Hepatocyte (in vitro differentiated cells): Measurements from ENCODE around the gene TSPEAR. TPM values are rescaled to one million over a fixed set of nuclear protein-coding genes. Genes with fewer than 3 reads are reported as not detected.
A peak's percentile ranks its signal among the peaks of the same experiment; 100 is the strongest.
"Not testable (repeated sequence)": the region's sequence is repeated elsewhere in the genome, so short reads cannot be mapped to it uniquely, and the experiment has no call there.

ENCODE experiments used
- DNase-seq: peaks from one replicate; pipeline ENCODE4 v3.0.0-alpha.2; 2016; ENCODE audit warnings: low spot score
- H2AFZ ChIP-seq: fragments of 200-600 bp; sonication (generic); 2 replicates; pipeline ENCODE4 v1.6.0; 2016; ENCODE audit warnings: antibody characterized with exemption, mild to moderate bottlenecking
- H3K27ac ChIP-seq: fragments of 200-600 bp; sonication (generic); 2 replicates; pipeline ENCODE4 v1.5.1; 2016; ENCODE audit warnings: mild to moderate bottlenecking
- H3K27me3 ChIP-seq: fragments of 200-600 bp; sonication (generic); 2 replicates; pipeline ENCODE4 v1.6.1; 2016
- H3K36me3 ChIP-seq: fragments of 200-600 bp; sonication (generic); replicated peaks from 2 replicates; pipeline ENCODE4 v1.5.1; 2016; ENCODE audit warnings: low read depth; ENCODE audit not compliant: insufficient read depth
- H3K4me1 ChIP-seq: fragments of 200-600 bp; sonication (generic); 2 replicates; pipeline ENCODE4 v1.5.1; 2016; ENCODE audit warnings: mild to moderate bottlenecking, moderate library complexity; ENCODE audit not compliant: insufficient read depth
- H3K4me2 ChIP-seq: fragments of 200-600 bp; sonication (generic); 2 replicates; pipeline ENCODE4 v1.6.0; 2016
- H3K4me3 ChIP-seq: fragments of 200-600 bp; sonication (generic); 2 replicates; pipeline ENCODE4 v1.5.1; 2016; ENCODE audit warnings: mild to moderate bottlenecking
- H3K79me2 ChIP-seq: fragments of 200-600 bp; sonication (generic); 2 replicates; pipeline ENCODE4 v1.6.0; 2017; ENCODE audit warnings: mild to moderate bottlenecking
- H3K9me2 ChIP-seq: fragments of 200-600 bp; sonication (generic); replicated peaks from 2 replicates; pipeline ENCODE4 v1.6.0; 2017; ENCODE audit warnings: mild to moderate bottlenecking; ENCODE audit not compliant: insufficient read depth
- H3K9me3 ChIP-seq: fragments of 200-600 bp; sonication (generic); 2 replicates; pipeline ENCODE4 v1.5.1; 2016; ENCODE audit warnings: low read depth, mild to moderate bottlenecking
- H4K20me1 ChIP-seq: fragments of 200-600 bp; sonication (generic); 2 replicates; pipeline ENCODE4 v1.6.0; 2016; ENCODE audit warnings: mild to moderate bottlenecking; ENCODE audit not compliant: insufficient read depth, poor library complexity, severe bottlenecking
- EZH2 ChIP-seq: fragments of 200-600 bp; sonication (generic); IDR thresholded peaks from 2 replicates; pipeline ENCODE4 v1.6.1; 2016; ENCODE audit warnings: antibody characterized with exemption, mild to moderate bottlenecking, borderline replicate concordance
- EZH2phosphoT487 ChIP-seq: fragments of 200-600 bp; sonication (generic); IDR thresholded peaks from one replicate; pipeline ENCODE4 v1.6.1; 2018; ENCODE audit warnings: antibody characterized with exemption, mild to moderate bottlenecking, low read depth, moderate library complexity; ENCODE audit not compliant: unreplicated experiment, severe bottlenecking
- WGBS: methylation state at CpG from one replicate; pipeline ENCODE4 v1.1.6; 2016; ENCODE audit warnings: low lambda C conversion rate; ENCODE audit errors: missing lambda C conversion rate; 5-methylcytosine and 5-hydroxymethylcytosine counted together
- polyA plus RNA-seq: library from polyadenylated mRNA; unstranded; fragments of >200 nt; fragmentation: Nextera tagmentation; extraction: Ambion mirVana; gene quantifications from 2 replicates; pipeline ENCODE4 v1.2.1, GENCODE V29; 2016
- total RNA-seq: library from RNA; depleted of rRNA; stranded (reverse); fragments of >200 nt; gene quantifications from 2 replicates; pipeline ENCODE4 v1.2.3, GENCODE V29; 2014
- TF ChIP-seq, protein P1 (sequence below): fragments of 200-600 bp; sonication (generic); IDR thresholded peaks from 2 replicates; pipeline ENCODE4 v1.5.1; 2016; ENCODE audit warnings: antibody characterized with exemption, mild to moderate bottlenecking; ENCODE audit not compliant: poor library complexity

TSPEAR gene
- total and polyA plus RNA-seq, 2 experiments from 2014 or later = 0.35 TPM; not detected in 1

DNA sequence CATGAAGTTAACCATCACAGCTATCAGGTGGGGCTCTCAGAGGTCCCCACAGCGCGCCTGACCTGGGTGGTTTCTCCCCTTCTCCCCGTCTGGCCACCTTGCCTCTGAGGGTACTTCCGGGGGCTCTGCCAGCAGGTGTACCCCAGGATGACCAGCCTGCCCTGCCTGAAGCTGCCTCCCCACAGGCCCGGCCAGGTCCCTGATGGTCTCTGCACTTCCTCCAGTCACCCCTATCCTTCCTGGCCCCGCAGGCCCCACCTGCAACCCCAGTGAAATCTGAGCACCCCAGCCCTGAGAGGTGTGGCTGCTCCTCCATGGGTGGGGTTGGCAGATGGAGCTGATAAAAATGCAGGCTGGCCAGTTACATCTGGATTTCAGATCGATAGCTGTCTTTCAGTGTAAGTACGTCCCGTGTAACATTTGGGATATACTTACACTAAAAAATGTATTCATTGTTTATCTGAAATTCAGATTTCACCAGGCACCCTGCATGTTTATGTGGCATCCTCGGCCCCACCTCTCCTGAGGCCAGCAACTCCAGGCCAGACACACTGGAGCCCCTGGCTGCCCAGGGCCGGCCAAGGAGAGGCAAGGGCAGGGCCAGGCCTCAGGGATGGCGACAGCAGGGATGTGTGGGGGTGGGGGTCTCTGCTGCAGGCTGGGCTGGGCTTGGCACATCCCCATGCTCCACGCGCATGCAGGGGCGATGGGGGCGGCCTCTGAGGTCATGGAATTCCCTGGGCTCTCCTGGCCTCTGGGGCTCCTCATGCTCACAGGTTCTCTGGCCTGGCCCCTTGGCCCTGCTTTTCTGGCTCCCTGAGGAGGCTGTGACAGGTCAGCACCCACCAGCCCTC is 230.9 kb downstream of the TSPEAR start:
- Histone ChIP-seq H3K27ac (no peak overlapping the region), H3K9me3 (no peaks in the 10 kb centered on the region), H3K4me1 (no peaks in the 10 kb centered on the region), H3K79me2 (no peaks in the 10 kb centered on the region), H3K4me2 (no peak overlapping the region), H3K4me3 (no peak overlapping the region), H3K27me3 (no peaks in the 10 kb centered on the region), H3K36me3 (no peaks in the 10 kb centered on the region), H2AFZ (no peak overlapping the region), H4K20me1 (no peaks in the 10 kb centered on the region), H3K9me2 (no peaks in the 10 kb centered on the region)
- DNase-seq = no peak
- TF ChIP-seq EZH2phosphoT487 (no peak), EZH2 (no peak)
- WGBS = 88% methylated on average over 16 of the region's 16 CpGs

DNA sequence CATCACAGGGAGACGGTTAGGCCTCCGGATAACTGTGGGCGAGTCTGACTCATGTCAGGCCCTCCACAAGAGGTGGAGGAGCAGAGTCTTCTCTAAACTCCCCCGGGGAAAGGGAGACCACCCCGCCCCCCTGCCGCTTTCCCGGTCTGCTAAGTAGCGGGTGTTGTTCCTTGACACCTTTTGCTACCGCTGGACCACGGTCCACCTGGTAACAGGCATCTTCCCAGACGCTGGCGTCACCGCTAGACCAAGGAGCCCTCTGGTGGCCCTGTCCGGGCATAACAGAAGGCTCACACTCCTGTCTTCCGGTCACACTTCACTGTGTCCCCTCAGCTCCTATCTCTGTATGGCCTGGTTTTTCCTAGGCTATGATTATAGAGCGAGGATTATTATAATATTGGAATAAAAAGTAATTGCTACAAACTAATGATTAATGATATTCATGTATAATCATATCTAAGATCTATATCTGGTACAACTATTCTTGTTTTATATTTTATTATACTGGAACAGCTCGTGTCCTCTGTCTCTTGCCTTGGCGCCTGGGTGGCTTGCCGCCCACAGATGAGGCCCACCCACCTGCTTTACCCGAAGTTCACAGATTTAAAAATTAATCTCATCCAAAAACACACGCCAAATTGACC is 231.7 kb downstream of the TSPEAR start:
- WGBS = 61% methylated on average over 19 of the region's 21 CpGs
- not testable (repeated sequence) for H3K27me3 ChIP-seq, H3K4me1 ChIP-seq, H3K4me3 ChIP-seq, H3K4me2 ChIP-seq, H3K27ac ChIP-seq, DNase-seq, H4K20me1 ChIP-seq, H3K9me2 ChIP-seq, H3K9me3 ChIP-seq, H3K79me2 ChIP-seq, H2AFZ ChIP-seq, H3K36me3 ChIP-seq
- TF ChIP-seq, protein P1, sequence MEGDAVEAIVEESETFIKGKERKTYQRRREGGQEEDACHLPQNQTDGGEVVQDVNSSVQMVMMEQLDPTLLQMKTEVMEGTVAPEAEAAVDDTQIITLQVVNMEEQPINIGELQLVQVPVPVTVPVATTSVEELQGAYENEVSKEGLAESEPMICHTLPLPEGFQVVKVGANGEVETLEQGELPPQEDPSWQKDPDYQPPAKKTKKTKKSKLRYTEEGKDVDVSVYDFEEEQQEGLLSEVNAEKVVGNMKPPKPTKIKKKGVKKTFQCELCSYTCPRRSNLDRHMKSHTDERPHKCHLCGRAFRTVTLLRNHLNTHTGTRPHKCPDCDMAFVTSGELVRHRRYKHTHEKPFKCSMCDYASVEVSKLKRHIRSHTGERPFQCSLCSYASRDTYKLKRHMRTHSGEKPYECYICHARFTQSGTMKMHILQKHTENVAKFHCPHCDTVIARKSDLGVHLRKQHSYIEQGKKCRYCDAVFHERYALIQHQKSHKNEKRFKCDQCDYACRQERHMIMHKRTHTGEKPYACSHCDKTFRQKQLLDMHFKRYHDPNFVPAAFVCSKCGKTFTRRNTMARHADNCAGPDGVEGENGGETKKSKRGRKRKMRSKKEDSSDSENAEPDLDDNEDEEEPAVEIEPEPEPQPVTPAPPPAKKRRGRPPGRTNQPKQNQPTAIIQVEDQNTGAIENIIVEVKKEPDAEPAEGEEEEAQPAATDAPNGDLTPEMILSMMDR = peak; percentile 58

DNA sequence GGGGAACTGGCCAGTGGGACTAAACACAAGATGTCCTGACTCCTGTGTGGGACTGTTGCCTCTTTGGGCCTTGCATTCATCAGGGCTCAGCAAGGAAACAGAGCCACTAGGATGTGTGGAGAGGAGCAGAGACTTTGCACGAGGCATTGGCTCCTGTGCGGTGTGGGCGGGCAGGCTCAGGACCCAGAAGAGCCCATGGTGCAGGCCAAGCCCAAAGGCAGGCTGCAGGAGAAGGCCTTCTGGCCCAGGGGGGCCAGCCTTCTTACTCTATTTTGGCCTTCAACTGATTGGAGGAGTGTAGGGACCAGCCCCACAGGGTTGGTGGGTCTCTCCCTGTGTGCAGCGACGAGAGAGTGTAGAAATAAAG is 232.6 kb downstream of the TSPEAR start:
- Histone ChIP-seq H3K27ac (no peak overlapping the region), H3K27me3 (no peaks in the 10 kb centered on the region), H3K4me1 (no peaks in the 10 kb centered on the region), H3K79me2 (no peaks in the 10 kb centered on the region), H2AFZ (no peak overlapping the region), H3K4me3 (no peak overlapping the region), H3K4me2 (no peak overlapping the region), H3K9me3 (no peaks in the 10 kb centered on the region), H3K36me3 (no peaks in the 10 kb centered on the region), H4K20me1 (no peaks in the 10 kb centered on the region), H3K9me2 (no peaks in the 10 kb centered on the region)
- no peak for TF ChIP-seq EZH2
- TF ChIP-seq, protein P1 = no peak
- no peak for TF ChIP-seq EZH2phosphoT487
- 96% methylated on average over 5 of the region's 5 CpGs for WGBS
- no peak for DNase-seq

DNA sequence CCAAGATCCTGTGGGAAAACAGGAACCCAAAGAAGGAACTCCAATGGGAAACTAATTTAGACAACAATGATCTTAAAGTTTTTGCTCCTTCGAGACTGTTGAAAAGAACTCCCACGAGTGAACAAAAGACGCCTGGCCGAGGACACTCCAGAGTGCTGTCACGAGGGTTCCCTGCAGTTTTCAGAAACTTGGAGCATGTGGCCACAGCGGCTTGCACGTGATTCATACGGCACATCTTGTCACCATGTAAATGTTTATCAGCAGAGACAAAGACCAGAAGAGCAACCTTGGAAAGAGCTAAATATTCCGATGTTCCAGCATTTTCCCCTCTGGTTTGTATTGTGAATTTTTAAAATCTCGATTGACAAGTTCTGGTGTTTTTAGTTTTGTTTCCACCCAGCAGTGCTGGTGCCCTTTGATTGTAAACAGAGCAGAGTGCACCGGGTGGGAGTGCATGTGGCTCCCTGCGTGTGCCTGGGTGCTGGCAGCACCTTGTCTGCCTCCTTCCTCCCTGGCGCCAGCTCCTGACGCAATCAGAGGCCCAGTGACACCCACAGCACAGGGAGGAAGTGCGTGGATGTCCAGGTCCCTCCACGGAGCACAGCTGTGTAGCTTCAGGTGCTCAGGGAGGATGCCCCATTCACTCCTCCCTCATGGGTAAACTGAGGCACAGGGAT is 233.1 kb downstream of the TSPEAR start:
- TF ChIP-seq, protein P1 = no peak
- TF ChIP-seq EZH2phosphoT487 (no peak), EZH2 (no peak)
- H4K20me1 ChIP-seq = no peaks in the 10 kb centered on the region
- 85% methylated on average over 16 of the region's 16 CpGs for WGBS

More for the DNA sequence above, 233.1 kb downstream of the TSPEAR start:
- H3K4me2 ChIP-seq = no peak overlapping the region
- no peaks in the 10 kb centered on the region for H3K4me1 ChIP-seq
- H2AFZ ChIP-seq = no peak overlapping the region
- H3K27ac ChIP-seq = no peak overlapping the region
- H3K4me3 ChIP-seq = no peak overlapping the region
- DNase-seq = no peak
- no peaks in the 10 kb centered on the region for H3K9me3 ChIP-seq
- no peaks in the 10 kb centered on the region for H3K79me2 ChIP-seq
- H3K9me2 ChIP-seq = no peaks in the 10 kb centered on the region
- no peaks in the 10 kb centered on the region for H3K27me3 ChIP-seq
- H3K36me3 ChIP-seq = no peaks in the 10 kb centered on the region
